HepG2 (cell line): ENCODE measurements around the gene GLI3.

ENCODE experiments used
- CC2D1A ChIP-seq: sonication (generic); formaldehyde crosslinking; IDR thresholded peaks from 2 replicates; pipeline ENCODE4 v1.8.1; 2023; ENCODE audit warnings: mild to moderate bottlenecking, missing genetic modification reagents
- FOSL2 ChIP-seq: sonication (generic); formaldehyde crosslinking; IDR thresholded peaks from 2 replicates; pipeline ENCODE4 v1.4.0; 2020; ENCODE audit warnings: missing genetic modification reagents
- GPN1 ChIP-seq: sonication (generic); formaldehyde crosslinking; IDR thresholded peaks from 2 replicates; pipeline ENCODE4 v1.5.1; 2020; ENCODE audit warnings: missing genetic modification reagents, borderline replicate concordance
- NR1H2 ChIP-seq: sonication (generic); formaldehyde crosslinking; IDR thresholded peaks from 2 replicates; pipeline ENCODE4 v1.8.1; 2022; ENCODE audit warnings: low read depth, missing genetic modification reagents, borderline replicate concordance
- PAF1 ChIP-seq: IDR thresholded peaks from 2 replicates; pipeline ENCODE4 v1.6.1; 2016; ENCODE audit warnings: missing genetic modification reagents, missing compliant biosample characterization
- TEAD3 ChIP-seq: optimal IDR thresholded peaks from 2 replicates; pipeline ENCODE3; 2016; ENCODE audit warnings: borderline replicate concordance
- ZNF746 ChIP-seq: sonication (generic); formaldehyde crosslinking; IDR thresholded peaks from 2 replicates; pipeline ENCODE4 v1.8.0; 2022; ENCODE audit warnings: mild to moderate bottlenecking, missing genetic modification reagents
- TF ChIP-seq, protein P1 (sequence below): sonication (generic); formaldehyde crosslinking; IDR thresholded peaks from 2 replicates; pipeline ENCODE4 v1.5.0; 2020; ENCODE audit warnings: mild to moderate bottlenecking, missing genetic modification reagents, moderate library complexity

DNA sequence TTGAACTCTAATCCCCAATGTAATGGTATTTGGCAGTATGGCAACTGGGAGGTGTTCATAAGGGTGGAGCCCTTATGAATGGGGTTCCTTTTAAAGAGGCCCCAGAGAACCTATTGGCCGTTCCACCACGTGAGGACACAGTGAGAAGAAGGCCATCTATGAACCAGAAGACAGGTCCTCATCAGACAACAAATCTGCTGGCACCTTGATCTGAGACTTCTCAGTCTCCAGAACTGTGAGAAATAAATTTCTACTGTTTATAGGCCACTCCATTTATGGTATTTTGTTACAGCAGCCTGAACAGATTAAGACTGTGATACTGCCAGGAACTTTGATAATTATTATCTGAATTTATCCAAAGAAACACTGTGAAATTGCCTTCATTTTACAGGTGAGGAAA is 132.3 kb downstream of the GLI3 start:
- TF ChIP-seq NR1H2 (CRISPR knock-in tag), result no peak
- TF ChIP-seq CC2D1A (CRISPR knock-in tag), result no peak
- TF ChIP-seq GPN1 (CRISPR knock-in tag), result no peak
- no peak for TF ChIP-seq ZNF746 (CRISPR knock-in tag)
- TF ChIP-seq FOSL2 (CRISPR knock-in tag), result no peak
- TF ChIP-seq, protein P1, sequence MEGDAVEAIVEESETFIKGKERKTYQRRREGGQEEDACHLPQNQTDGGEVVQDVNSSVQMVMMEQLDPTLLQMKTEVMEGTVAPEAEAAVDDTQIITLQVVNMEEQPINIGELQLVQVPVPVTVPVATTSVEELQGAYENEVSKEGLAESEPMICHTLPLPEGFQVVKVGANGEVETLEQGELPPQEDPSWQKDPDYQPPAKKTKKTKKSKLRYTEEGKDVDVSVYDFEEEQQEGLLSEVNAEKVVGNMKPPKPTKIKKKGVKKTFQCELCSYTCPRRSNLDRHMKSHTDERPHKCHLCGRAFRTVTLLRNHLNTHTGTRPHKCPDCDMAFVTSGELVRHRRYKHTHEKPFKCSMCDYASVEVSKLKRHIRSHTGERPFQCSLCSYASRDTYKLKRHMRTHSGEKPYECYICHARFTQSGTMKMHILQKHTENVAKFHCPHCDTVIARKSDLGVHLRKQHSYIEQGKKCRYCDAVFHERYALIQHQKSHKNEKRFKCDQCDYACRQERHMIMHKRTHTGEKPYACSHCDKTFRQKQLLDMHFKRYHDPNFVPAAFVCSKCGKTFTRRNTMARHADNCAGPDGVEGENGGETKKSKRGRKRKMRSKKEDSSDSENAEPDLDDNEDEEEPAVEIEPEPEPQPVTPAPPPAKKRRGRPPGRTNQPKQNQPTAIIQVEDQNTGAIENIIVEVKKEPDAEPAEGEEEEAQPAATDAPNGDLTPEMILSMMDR (CRISPR knock-in tag), result no peak
- no peak for TF ChIP-seq PAF1
- no peak for TF ChIP-seq TEAD3
